Nephron progenitor cell (in vitro differentiated cells): ENCODE data around the gene ERG.

Experiments used
- DNase-seq: peaks from one replicate; pipeline ENCODE4 v3.0.0; 2021
- H3K27ac Mint-ChIP-seq: 2 replicates; pipeline ENCODE4 v1.8.0; 2021; ENCODE audit warnings: mild to moderate bottlenecking, moderate library complexity, mixed read lengths
- H3K27me3 Mint-ChIP-seq: 2 replicates; pipeline ENCODE4 v1.8.0; 2021; ENCODE audit warnings: mild to moderate bottlenecking, low read depth, mixed read lengths; ENCODE audit not compliant: poor library complexity
- H3K36me3 Mint-ChIP-seq: 2 replicates; pipeline ENCODE4 v1.8.0; 2021; ENCODE audit warnings: low read depth, mixed read lengths
- H3K4me1 Mint-ChIP-seq: 2 replicates; pipeline ENCODE4 v1.8.0; 2021; ENCODE audit warnings: mixed read lengths
- H3K4me3 Mint-ChIP-seq: 2 replicates; pipeline ENCODE4 v1.8.0; 2021; ENCODE audit warnings: mild to moderate bottlenecking, moderate library complexity, mixed read lengths
- H3K9me3 Mint-ChIP-seq: 2 replicates; pipeline ENCODE4 v1.8.0; 2021; ENCODE audit warnings: mild to moderate bottlenecking, moderate library complexity, mixed read lengths
- TF ChIP-seq, protein P1 (sequence below): fragments of 200-600 bp; sonication (generic); IDR thresholded peaks from 2 replicates; pipeline ENCODE4 v1.5.0; 2021; ENCODE audit warnings: antibody characterized with exemption

ERG gene

GRCh38 chr21:38506661-38507281 is 8.5 kb upstream of the ERG start:
- H3K27ac Mint-ChIP-seq = no peak overlapping the region
- no peaks in the 10 kb centered on the region for H3K36me3 Mint-ChIP-seq
- peaks cover 12% of the 10 kb centered on the region for H3K4me1 Mint-ChIP-seq
- H3K9me3 Mint-ChIP-seq = no peaks in the 10 kb centered on the region
- peaks cover 9% of the 10 kb centered on the region for H3K27me3 Mint-ChIP-seq
- TF ChIP-seq, protein P1, sequence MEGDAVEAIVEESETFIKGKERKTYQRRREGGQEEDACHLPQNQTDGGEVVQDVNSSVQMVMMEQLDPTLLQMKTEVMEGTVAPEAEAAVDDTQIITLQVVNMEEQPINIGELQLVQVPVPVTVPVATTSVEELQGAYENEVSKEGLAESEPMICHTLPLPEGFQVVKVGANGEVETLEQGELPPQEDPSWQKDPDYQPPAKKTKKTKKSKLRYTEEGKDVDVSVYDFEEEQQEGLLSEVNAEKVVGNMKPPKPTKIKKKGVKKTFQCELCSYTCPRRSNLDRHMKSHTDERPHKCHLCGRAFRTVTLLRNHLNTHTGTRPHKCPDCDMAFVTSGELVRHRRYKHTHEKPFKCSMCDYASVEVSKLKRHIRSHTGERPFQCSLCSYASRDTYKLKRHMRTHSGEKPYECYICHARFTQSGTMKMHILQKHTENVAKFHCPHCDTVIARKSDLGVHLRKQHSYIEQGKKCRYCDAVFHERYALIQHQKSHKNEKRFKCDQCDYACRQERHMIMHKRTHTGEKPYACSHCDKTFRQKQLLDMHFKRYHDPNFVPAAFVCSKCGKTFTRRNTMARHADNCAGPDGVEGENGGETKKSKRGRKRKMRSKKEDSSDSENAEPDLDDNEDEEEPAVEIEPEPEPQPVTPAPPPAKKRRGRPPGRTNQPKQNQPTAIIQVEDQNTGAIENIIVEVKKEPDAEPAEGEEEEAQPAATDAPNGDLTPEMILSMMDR = no peak
- no peak for DNase-seq
- no peak overlapping the region for H3K4me3 Mint-ChIP-seq

DNA sequence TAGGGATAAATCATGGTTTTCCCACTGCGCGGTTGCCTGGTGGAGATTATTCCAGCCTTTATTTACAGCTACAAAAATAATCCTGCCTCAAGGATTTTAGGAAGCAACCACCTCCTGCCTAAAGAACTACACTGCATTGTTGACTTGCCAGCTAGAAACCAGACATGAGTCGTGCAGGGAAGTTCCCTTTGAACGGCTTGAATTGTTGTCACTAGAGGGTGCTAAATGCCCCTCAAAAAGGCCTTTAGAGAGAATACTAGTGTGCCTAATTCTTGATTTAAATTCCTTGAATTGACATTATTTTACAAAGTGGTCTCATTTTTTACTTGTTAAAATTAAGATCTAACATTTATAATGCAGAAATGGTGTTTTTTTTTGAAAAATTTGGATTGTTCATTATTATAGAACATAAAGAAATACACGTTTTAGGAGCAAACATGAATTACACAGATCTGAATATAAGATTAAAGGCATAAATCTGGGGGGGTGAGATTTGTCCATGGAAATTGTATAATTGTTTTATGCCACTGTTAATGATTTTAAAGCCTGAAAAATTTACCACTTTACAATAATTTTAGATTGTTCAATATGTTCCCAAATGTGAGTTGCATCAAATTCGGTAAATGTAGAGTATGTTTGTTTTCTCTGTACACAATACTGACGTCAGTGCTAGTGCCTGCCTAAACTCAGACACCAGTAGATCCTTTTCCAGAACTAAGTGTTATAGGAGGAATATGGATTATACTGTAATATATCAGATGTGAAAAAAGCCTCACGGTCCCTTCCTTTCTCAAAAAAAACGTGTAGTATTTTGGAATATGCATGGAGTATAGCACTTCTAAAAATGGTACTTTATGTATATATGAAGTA is 7.6 kb upstream of the ERG start:
- no peak overlapping the region for H3K27ac Mint-ChIP-seq
- H3K27me3 Mint-ChIP-seq = peaks cover 9% of the 10 kb centered on the region
- DNase-seq = no peak
- H3K4me1 Mint-ChIP-seq = peaks cover 12% of the 10 kb centered on the region
- no peaks in the 10 kb centered on the region for H3K36me3 Mint-ChIP-seq
- H3K4me3 Mint-ChIP-seq = no peak overlapping the region
- TF ChIP-seq, protein P1 = peak; percentile 68
- no peaks in the 10 kb centered on the region for H3K9me3 Mint-ChIP-seq

DNA sequence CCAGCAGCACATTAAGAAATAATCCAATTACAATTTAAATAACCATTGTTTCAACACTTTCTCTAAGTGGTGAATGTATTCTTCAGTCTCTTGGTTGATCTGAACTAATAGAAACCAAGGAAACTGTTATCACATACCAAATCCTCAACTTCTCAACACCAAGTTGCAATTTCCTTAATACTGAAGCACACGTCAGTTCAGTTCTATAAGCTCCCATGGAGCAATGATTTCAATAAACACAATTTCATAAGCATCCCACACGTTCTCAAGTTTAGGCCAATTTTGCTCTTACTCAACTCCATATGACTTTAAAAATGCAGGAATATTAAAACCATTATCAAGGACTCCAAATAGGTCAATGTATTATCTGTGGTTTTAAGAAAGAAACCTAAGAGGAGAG is 5.8 kb upstream of the ERG start:
- H3K27me3 Mint-ChIP-seq = peaks cover 6% of the 10 kb centered on the region
- TF ChIP-seq, protein P1 = no peak
- H3K27ac Mint-ChIP-seq = no peak overlapping the region
- no peaks in the 10 kb centered on the region for H3K36me3 Mint-ChIP-seq
- H3K4me3 Mint-ChIP-seq = no peak overlapping the region
- no peak for DNase-seq
- H3K4me1 Mint-ChIP-seq = peaks cover 12% of the 10 kb centered on the region
- H3K9me3 Mint-ChIP-seq = no peaks in the 10 kb centered on the region

GRCh38 chr21:38503583-38503982 is 5.3 kb upstream of the ERG start:
- no peaks in the 10 kb centered on the region for H3K9me3 Mint-ChIP-seq
- no peak overlapping the region for H3K27ac Mint-ChIP-seq
- DNase-seq = no peak
- H3K27me3 Mint-ChIP-seq = peaks cover 6% of the 10 kb centered on the region
- H3K4me1 Mint-ChIP-seq = peaks cover 12% of the 10 kb centered on the region
- no peak overlapping the region for H3K4me3 Mint-ChIP-seq
- TF ChIP-seq, protein P1 = no peak
- no peaks in the 10 kb centered on the region for H3K36me3 Mint-ChIP-seq

GRCh38 chr21:38500073-38500472 is 1.8 kb upstream of the ERG start:
- no peak overlapping the region for H3K27ac Mint-ChIP-seq
- no peaks in the 10 kb centered on the region for H3K36me3 Mint-ChIP-seq
- TF ChIP-seq, protein P1 = no peak
- peaks cover 11% of the 10 kb centered on the region for H3K4me1 Mint-ChIP-seq
- no peak for DNase-seq
- H3K4me3 Mint-ChIP-seq = no peak overlapping the region
- no peaks in the 10 kb centered on the region for H3K27me3 Mint-ChIP-seq
- no peaks in the 10 kb centered on the region for H3K9me3 Mint-ChIP-seq
